HG03565 (cell line): ENCODE measurements around the gene TMEM269.
"Not testable (repeated sequence)": the region's sequence is repeated elsewhere in the genome, so short reads cannot be mapped to it uniquely, and the experiment has no call there.

Source experiments
- ATAC-seq: cut with Tn5 transposase; IDR thresholded peaks from one replicate; pipeline ENCODE4 v1.9.1; 2021; ENCODE audit warnings: mild to moderate bottlenecking, moderate library complexity; ENCODE audit not compliant: unreplicated experiment

Gene TMEM269

DNA sequence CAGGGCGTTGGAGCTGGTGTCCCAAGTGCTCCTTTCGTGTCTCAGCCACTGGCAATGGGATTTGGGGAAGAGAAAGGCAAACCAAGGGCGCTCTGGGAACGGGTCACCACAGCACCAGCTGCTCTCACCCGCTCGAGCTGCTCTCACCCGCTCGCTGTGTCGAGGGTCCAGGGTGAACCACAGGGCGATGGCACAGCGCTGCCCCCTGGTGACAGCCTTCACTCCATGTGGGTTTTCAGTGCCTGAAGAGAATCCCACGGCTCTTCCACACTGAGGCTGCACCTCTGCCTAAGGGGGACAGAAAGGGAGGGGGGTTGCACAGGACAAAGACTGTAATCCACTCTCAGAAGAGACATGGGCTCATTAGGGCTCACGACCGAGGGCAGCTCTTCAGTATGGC is 37.7 kb upstream of the TMEM269 start:
- ATAC-seq = no peak

DNA sequence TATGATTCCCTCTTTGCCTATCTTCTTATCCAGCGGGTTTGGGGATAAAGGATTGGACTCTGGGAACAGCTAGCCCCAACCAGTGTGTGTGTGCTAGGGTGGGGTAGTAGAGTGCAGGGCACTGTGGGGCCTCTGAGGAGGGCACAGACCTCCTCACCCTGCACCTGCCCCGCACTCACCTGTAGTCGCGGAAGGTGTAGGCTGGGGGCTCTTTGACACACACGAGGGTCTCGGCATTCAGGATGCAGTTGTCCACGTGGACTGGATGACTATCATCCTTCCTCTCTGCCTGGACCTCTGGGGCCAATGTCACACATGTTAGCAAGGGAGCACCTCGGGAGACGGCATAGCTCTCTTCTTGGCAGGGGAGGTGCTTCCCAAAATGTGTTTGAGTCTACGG is 36.8 kb upstream of the TMEM269 start:
- ATAC-seq = no peak

DNA sequence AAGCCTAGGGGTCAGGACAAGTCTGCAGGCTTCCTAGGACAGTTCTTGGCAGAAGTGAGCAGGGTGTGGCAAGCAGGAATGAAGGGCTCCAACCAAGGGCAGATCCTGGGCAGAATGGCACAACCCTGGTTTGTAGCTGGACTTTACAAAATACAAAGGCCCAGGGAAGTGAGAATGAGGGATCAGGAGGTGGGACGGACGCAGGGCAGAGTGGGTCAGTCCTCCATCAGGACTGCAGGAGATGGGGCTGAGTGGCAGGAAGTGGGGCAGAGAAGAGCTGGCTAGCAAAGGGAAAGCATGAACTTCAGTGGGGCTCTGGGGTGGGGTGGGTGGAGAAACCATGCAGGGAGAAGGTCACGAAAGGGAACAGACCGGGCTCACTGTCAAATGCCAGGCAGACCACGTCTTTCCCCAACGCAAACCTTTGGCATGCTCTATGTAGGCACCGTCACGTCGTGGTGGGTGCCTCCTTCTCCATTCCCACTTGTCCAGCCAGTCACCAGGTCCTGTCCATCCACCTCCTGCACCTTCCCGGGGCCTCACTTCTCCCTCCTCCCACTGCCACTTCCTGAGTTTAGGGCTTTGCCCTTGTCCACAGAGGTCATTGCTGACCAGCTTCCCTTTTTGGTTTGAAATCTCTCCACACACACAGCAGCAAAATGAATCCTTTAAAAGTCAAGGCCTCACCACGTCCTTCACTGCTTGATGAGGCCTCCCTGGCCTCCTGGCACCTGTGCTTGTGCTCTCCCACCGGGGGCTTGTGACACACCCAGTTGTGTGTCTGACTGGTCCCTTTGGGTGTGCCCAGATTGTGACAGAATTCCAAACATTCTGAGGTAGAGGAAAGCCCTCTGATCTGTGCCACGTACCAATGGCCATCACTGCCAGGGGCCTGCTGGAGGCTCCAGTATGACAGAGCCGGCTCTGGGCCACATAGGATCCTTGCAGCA is 36.1 kb upstream of the TMEM269 start:
- ATAC-seq = no peak

DNA sequence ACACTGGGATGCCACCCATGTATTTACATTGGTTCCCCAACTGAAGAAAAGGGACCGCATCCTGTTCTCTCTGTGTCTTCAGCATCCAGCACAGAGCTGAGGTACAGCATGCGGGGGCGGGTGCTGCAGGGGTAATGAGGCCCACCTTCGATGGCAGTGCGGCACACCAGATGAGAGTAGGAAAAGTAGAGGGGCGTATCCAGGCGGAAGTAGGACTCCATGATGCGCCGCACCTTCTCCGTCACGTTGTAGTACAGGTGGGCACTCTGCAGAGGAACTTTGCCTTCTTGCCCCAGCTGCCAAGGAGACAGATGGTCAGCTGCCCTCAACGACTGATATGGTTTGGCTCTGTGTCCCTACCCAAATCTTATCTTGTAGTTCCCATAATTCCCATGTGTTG is 34.8 kb upstream of the TMEM269 start:
- ATAC-seq = no peak

DNA sequence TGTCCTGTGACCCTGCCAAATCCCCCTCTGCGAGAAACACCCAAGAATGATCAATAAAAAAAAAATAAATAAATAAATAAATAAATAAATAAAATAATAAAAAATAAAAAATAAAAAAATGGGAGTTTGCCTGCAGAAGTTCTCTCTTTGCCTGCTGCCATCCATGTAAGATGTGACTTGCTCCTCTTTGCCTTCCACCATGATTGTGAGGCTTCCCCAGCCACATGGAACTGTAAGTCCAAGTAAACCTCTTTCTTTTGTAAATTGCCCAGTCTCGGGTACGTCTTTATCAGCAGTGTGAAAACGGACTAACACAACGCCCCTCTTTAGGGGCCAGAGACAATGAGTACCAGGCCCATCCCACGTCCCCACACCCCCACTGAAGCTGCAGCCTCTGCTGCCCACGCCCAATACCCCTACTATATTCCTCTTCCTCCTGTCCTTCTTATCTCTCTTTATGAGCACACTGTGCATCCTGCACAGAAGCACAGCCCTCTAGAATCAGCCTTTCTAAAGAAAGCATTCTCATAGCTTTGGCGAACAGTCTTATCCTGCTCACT is 33.2 kb upstream of the TMEM269 start:
- not testable (repeated sequence) for ATAC-seq

DNA sequence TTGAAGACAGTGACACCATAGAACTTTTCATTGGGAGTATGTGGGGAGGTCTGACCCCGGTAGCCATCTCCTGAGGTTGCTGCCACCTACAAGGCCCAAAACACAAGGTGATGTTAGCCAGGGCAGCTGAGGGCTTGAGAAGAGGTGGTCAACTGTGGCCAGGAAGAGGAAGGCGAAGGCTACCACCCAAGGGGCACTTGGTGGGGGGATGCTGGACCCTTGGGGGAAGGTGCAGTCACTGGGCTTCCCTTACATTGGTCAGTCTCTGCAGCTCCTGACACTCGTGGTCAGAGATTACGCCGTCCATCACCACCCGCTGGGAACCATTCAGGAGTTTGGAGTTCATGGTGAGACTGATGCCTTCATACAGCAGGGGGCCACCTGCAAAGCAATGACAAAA is 32.5 kb upstream of the TMEM269 start:
- ATAC-seq = no peak

DNA sequence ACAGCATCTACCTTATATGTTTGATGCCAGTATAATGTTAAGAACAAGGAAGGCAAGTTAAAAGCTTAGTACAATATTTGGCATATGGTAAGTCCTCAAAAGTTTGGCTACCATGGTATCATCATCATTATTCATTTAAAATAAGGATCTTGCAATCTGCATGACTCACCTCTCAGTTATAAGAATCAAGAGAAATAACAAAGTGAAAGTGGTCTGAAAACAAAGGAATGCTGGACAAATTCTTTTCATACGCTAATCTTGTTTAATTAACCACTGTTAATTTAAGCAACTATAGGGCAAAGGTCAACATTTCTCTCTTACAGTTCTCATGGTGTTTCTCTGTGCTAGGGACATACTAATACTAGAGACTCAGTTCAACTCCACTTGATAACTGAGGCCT is 31.7 kb upstream of the TMEM269 start:
- no peak for ATAC-seq

DNA sequence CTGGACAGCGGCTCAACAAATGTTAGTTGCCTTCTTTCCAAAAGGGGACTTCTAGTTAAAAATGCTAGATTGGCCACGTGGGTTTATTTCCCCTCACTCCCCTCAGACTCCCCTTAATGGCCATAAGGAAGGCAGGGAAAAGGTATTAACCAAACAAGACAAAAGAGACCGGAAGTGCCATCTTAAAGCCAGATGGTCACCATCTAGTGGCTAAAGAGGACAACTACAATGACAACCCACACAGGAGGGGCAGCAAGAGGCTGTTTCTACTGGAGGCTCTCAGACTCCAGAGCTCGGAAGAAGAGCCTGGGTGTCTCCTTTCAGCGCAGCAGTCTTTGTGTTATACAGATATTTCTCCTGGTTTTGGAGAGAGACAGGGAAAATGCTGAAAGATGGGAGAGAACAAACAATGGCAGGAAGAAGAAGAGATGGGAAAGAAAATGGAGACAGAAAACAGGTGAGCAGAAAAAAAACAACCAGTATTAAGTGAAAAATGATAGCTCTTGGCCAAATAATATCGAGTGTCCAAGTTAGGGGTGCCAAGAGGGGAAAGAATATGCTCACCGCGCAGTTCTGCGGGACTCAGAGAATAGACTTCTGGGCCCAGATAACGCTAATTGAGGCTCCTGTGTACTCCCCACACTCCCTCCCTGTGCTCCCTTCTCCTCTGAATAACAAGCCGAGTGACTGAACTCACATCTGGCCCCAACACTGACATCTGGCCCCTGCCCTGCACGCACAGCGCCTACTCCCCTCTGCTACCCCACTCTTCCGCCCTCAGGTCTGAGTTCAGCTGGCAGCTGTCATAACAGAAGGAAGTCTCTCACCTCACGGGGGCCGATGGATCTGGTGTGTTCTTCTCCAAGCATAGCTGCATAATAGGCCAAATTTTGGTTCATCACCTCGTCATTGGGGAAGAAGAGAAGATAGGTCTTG is 27.6 kb upstream of the TMEM269 start:
- no peak for ATAC-seq

DNA sequence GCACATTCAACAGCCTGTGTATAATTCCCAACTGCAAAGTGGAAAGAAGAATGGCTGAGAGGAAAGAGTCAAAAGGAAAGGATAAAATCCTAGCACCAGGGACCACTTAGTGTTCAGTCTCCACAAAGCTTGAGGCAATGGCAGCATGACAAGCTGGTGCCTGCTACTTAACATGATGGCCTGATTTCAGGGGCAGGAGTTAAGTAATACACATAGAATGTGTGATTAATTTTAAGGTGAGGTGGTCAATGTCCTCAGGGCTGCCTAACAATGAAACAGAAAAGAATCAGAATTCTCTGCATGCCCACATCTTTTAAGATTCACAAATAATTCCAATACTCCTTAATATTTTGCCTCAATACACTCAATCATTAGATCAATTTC is 26.9 kb upstream of the TMEM269 start:
- no peak for ATAC-seq

DNA sequence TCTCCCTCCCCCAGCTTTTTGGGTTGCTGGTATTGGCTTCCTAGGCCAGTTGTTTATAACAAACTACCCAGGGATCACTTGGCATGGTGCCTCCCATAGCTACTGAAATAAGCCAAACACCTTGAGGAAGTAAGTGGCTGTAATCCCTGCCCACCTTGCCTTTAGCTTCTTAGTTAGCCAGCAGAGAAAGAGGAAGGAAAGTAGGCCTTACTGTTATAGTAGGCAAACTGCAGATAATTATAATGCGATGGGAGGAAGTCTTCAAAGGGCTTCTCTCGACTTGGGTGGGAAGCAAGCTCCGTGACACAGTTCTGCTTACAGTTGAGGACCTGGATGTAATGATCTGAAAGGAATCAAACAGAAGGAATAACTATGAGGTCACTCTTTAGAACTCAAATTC is 26.1 kb upstream of the TMEM269 start:
- ATAC-seq = no peak

DNA sequence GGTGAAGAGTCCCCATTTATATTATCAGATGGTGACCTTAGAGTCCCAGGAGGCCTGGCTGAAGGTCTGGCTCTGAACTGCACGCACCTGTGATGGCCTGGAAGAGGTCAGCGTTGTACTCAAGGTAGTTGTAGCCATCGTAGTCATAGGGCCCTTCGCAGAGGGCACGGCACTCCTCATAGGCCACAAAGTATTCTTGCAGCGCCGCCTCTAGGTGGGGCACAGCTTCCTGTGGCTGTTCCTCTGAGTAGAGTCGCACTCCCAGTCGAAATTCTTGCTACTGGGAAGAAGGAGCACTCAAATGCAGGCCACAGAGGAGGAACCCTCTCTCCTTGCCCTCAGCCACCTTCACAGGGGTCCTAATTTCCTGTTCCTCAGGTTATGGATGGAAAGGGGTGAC is 25.7 kb upstream of the TMEM269 start:
- ATAC-seq = no peak

DNA sequence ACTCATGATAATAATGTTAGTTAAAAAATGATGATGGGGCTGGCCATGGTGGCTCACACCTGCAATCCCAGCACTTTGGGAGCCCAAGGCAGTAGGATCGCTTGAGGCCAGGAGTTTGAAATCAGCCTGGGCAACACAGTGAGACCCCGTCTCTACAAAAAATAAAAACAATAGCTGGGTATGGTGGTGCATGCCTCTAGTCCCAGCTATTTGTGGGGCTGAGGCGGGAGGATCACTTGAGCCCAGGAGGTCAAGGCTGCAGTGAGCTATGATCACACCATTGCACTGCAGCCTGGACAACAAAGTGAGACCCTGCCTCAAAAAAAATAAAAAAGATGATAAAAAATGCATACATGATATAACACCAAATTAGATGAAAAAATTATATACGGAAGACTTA is 23.2 kb upstream of the TMEM269 start:
- ATAC-seq = no peak

DNA sequence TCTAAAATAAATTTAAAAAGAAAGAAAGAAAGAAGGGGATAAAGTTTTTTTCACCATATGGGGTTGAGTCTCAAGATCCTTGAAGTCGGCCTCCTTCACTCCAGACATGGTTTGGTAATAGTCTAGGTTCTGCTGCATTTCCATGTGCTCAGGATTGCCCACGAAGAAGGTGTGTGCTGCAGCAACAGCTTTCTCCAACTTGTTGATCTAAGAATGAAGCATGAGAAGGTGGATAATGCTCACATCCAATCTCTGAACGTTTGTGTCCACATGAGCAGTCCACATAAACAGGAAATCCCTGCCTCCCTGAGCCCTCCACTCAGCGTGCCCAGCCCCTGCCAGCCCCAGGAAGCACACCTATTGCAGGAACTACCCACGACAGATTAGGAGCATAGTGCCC is 22.5 kb upstream of the TMEM269 start:
- no peak for ATAC-seq

DNA sequence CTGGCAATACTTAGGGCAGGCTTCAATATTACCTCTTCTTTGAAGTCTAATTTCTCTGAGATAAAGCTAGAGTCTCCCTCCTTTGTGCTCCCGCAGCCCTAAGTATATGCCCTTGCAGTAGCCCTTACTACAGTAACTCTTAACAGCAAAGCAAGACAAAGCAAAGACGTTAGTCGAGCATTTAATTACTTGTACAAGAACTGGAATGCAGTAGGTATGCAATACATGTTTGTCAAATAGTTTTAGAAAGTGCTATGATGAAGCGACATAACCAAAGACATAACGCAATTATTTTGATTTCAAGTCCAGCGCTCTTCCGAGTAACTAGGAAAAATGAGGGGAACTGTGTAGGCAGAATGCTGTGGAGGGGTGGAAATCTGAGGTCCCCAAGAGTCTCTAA is 19.5 kb upstream of the TMEM269 start:
- no peak for ATAC-seq

DNA sequence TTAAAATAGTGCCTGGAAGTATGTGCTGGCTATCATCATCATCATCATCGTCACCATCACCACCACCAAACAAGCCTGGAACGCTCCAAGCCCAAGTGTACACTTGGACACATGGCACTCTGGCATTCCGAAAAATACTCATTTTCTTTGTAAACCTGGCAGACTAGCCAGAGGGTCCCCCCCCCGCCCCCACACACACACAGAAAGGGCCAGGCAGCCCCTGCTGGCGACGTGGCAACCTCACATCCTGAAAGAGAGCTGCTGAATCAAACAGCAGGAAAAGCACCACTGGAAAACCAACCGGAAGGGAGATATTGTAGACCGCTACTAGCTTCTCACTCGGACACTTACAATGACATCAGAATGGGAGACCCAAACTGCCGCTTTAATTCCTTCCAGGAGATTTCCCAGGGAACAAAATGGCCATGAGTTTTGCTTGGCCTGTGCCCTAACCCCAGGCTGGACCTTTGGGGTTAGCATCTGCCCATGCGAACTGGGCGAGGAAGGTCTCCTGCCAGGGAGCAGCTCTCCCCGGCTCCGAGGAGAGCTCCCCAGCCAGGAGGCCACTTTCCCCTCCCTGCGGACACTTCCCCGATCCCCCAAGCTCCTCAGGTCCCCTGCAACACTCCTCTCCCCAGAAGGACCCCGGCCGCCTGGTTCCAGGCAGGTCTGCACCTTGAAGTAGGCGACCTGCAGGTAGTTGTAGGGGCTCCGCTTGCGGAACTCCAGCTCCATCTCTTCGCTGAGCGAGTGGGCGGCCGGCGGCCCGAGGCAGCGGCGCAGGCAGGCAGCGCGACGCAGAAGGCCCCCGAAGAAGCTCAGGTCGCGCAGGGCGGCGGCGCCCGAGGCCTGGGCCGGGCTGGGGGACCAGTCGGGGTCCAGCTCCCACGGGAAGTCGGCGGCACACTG is 18.7 kb upstream of the TMEM269 start:
- ATAC-seq = peak; percentile 21

DNA sequence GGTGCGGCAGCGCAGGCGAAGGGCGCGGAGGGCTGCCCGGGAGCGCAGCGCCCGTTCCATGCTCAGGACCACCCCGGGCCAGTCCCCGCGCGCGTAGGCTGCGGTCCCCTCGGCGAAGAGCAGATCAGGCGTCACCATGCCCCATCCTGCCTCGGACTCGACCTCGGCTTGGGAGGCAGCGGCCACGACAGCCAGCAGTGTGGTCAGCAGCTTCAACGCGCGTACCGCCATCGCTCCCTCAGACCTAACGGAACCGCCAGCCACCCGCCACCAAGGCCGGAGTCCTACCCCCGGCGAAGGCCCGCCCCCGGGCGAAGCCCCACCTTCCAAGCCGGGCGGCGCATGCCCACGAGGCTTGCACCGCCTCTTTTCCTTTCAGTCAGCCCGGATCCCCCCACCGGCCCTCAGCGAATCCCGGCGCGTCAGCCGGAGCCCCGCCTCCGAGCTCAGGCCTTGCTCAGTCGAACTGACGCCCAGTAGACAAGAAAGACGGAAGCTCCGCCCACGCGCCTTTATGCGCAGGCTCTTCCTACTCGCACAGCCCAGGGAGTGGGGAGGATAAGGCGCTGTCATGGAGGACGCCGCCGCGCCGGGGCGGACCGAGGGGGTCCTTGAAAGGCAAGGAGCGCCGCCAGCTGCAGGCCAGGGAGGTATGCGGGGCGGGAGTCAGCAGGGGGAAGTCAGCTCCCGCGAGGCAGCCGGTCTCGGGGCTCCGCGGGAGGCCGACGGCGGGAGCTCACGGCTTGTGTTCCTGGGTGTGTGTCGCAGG is 17.9 kb upstream of the TMEM269 start, which contains the start of the genes C1orf50 and P3H1:
Gene C1orf50, plus strand, starts transcription at position 509 of the 769 bp plus-strand sequence. Its CDS starts 63 bp downstream, at position 572.
Gene P3H1, minus strand, starts transcription at position 288 of the 769 bp plus-strand sequence. Its CDS starts 57 bp downstream, at position 231.
- ATAC-seq = peak; percentile 82

DNA sequence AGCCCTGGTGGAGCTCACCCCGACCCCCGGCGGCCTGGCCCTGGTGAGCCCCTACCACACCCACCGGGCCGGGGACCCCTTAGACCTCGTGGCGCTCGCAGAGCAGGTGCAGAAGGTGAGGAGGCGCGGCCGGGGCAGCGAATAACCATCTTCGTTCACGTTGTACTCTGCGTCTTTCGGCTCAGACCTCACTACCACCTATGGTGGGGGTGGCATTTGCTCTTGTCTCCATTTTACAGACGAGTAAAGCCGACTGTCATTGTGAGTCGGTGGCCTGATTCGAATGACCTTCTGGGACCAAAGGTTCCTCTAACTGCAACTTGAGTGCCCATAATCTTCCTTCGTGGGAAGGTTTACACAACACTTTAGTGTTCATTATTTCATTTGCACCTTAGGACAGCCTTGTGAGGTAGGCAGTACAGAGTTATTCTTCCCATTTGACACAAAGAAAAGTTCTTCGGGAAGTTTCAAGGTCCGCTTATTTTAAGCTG is 17.2 kb upstream of the TMEM269 start:
- peak; percentile 16 for ATAC-seq

DNA sequence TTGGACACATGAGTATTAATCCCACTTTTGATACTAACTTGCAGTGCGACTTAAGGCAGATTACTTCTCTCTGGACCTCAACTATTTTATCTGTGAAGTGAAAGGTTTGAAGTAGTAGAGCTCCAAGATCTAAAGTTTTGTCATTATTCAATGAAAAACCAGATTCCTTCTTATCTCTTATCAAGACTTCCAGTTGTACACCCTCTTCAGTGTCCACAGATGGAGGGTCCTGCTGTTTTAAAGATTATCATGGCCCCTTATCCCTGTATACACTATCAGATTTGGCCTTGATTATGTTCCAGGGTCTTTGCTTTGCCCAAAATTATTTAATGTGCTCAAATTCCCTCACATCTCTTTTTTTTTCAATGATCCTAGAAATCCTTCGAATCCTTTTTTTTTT is 16.6 kb upstream of the TMEM269 start:
- ATAC-seq = no peak

DNA sequence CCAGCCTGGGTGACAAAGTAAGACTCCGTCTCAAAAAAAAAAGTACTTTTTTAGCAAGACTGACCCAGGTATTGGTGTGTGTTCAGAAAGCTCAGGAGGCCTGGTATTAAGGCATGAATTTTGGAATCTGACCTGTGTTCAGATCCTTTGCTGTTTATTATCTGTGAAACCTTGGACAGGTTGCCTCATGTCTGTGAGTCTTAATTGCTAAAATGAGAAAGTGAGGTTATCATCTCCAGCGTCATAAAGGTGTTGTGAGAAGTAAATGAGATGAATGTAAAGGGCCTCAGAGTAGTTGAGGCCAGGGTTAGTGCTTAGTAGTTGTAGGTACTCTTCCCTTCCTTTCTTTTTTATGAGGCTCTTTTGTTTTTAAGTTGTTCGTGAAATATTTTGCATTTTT is 15.0 kb upstream of the TMEM269 start:
- ATAC-seq = no peak
